ENCODE results near the gene AKAP3.

Gene AKAP3

DNA sequence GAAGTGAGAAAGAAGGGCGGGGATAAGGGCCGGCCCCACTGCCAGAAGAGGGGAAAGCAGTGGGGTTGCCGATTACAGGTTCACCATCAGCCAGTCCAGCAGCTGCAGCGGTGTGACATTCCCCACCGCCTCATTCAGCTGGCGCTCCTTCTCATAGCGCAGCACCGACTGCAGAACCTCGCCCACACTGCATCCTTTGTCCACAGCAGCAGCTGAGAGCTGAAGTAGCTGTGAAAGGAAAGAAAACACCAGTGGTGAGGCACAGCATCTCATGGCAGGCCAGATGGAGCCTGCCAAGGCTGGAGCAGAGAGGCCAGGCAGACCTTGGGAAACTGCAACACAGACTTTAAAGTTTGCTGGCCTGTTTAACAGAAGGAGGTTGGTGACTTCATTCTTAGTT, 33.2 kb downstream of the AKAP3 start:
- TF ChIP-seq, protein P1, sequence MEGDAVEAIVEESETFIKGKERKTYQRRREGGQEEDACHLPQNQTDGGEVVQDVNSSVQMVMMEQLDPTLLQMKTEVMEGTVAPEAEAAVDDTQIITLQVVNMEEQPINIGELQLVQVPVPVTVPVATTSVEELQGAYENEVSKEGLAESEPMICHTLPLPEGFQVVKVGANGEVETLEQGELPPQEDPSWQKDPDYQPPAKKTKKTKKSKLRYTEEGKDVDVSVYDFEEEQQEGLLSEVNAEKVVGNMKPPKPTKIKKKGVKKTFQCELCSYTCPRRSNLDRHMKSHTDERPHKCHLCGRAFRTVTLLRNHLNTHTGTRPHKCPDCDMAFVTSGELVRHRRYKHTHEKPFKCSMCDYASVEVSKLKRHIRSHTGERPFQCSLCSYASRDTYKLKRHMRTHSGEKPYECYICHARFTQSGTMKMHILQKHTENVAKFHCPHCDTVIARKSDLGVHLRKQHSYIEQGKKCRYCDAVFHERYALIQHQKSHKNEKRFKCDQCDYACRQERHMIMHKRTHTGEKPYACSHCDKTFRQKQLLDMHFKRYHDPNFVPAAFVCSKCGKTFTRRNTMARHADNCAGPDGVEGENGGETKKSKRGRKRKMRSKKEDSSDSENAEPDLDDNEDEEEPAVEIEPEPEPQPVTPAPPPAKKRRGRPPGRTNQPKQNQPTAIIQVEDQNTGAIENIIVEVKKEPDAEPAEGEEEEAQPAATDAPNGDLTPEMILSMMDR (IDR thresholded peaks at IDR 0.05; ENCODE audit: insufficient read depth, low read length, poor library complexity, severe bottlenecking) = no peak
- Histone ChIP-seq H3K4me3 (replicated peaks; ENCODE audit: low read depth, low read length) (no peak overlapping the region), H3K36me3 (ENCODE audit: control insufficient read depth, insufficient read depth, low read length) (peaks cover 6% of the 10 kb centered on the region), H3K27me3 (replicated peaks; ENCODE audit: control insufficient read depth, insufficient read depth, low read length) (no peaks in the 10 kb centered on the region)
- DNase-seq (ENCODE audit: extremely low read depth, insufficient read length) = no peak

- no peak for DNase-seq (ENCODE audit: extremely low read depth, insufficient read length)
- Histone ChIP-seq H3K27me3 (replicated peaks; ENCODE audit: control insufficient read depth, insufficient read depth, low read length) (no peaks in the 10 kb centered on the region), H3K4me3 (replicated peaks; ENCODE audit: low read depth, low read length) (no peak overlapping the region), H3K36me3 (ENCODE audit: control insufficient read depth, insufficient read depth, low read length) (peaks cover 5% of the 10 kb centered on the region)
- TF ChIP-seq, protein P1 (IDR thresholded peaks at IDR 0.05; ENCODE audit: insufficient read depth, low read length, poor library complexity, severe bottlenecking) = no peak
These were observed 38.4 kb downstream of the AKAP3 start for GRCh38 chr12:4610481-4610880.

GRCh38 chr12:4609071-4609470, 39.8 kb downstream of the AKAP3 start:
- TF ChIP-seq, protein P1 (IDR thresholded peaks at IDR 0.05; ENCODE audit: insufficient read depth, low read length, poor library complexity, severe bottlenecking) = no peak
- H3K36me3 ChIP-seq (ENCODE audit: control insufficient read depth, insufficient read depth, low read length) = peaks cover 5% of the 10 kb centered on the region
- no peak for DNase-seq (ENCODE audit: extremely low read depth, insufficient read length)
- H3K27me3 ChIP-seq (replicated peaks; ENCODE audit: control insufficient read depth, insufficient read depth, low read length) = no peaks in the 10 kb centered on the region
- no peak overlapping the region for H3K4me3 ChIP-seq (replicated peaks; ENCODE audit: low read depth, low read length)

- Histone ChIP-seq H3K4me3 (replicated peaks; ENCODE audit: low read depth, low read length) (no peak overlapping the region), H3K36me3 (ENCODE audit: control insufficient read depth, insufficient read depth, low read length) (peaks cover 3% of the 10 kb centered on the region; the same call in 1 of the 2 replicates), H3K27me3 (replicated peaks; ENCODE audit: control insufficient read depth, insufficient read depth, low read length) (no peaks in the 10 kb centered on the region)
- TF ChIP-seq, protein P1 (IDR thresholded peaks at IDR 0.05; ENCODE audit: insufficient read depth, low read length, poor library complexity, severe bottlenecking) = no peak
- DNase-seq (ENCODE audit: extremely low read depth, insufficient read length) = no peak
These were observed 41.8 kb downstream of the AKAP3 start for GRCh38 chr12:4607056-4607455.

DNA sequence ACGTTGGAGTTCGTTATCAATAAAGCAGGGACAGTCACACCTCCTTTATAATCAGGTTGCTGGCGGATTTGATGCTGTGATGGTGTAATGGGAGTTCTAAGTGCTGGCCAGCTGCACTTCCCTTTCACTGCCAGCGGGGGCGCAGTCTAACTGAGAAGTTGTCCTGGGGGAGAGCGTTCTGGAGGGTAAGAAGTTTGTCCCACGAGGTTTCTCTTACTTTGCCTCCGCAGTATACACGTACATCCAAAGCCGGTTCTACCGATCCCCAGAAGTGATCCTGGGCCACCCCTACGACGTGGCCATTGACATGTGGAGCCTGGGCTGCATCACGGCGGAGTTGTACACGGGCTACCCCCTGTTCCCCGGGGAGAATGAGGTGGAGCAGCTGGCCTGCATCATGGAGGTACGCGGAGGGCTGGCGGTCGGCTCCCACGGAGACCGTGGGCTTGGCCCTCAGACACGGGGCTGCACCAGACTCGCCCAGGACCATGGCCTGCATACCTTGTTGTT, 44.1 kb downstream of the AKAP3 start:
- Histone ChIP-seq H3K4me3 (replicated peaks; ENCODE audit: low read depth, low read length) (peak overlapping the region; percentile 96), H3K27me3 (replicated peaks; ENCODE audit: control insufficient read depth, insufficient read depth, low read length) (no peaks in the 10 kb centered on the region), H3K36me3 (ENCODE audit: control insufficient read depth, insufficient read depth, low read length) (no peaks in the 10 kb centered on the region)
- peak; percentile 83 for DNase-seq (ENCODE audit: extremely low read depth, insufficient read length)
- TF ChIP-seq, protein P1 (IDR thresholded peaks at IDR 0.05; ENCODE audit: insufficient read depth, low read length, poor library complexity, severe bottlenecking) = peak; percentile 98

DNA sequence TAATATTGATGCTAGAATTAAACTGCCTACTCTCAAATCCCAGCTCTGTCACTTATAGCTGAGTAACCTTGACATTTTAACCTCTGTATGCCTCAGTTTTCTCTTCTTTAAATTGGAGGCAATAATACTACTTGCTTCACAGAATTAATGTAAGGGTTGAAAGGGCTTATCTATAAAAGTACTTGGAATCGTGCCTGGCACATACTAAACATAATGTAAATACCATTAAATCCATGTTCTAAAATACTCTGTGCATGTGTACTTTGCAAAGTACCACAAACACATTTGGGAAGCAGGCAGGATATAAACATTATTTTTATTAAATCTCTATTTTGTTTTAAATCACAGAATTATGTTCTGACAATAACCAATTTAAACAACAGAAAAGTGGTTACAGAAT, 44.9 kb downstream of the AKAP3 start:
- H3K4me3 ChIP-seq (replicated peaks; ENCODE audit: low read depth, low read length) = no peak overlapping the region
- TF ChIP-seq, protein P1 (IDR thresholded peaks at IDR 0.05; ENCODE audit: insufficient read depth, low read length, poor library complexity, severe bottlenecking) = no peak
- H3K27me3 ChIP-seq (replicated peaks; ENCODE audit: control insufficient read depth, insufficient read depth, low read length) = no peaks in the 10 kb centered on the region
- H3K36me3 ChIP-seq (ENCODE audit: control insufficient read depth, insufficient read depth, low read length) = no peaks in the 10 kb centered on the region
- DNase-seq (ENCODE audit: extremely low read depth, insufficient read length) = no peak
